Natural killer cell (primary cell): Measurements from ENCODE around the gene RNGTT. TPM values are rescaled to one million over a fixed set of nuclear protein-coding genes. Genes with fewer than 3 reads are reported as not detected.
"Not testable (repeated sequence)": the region's sequence is repeated elsewhere in the genome, so short reads cannot be mapped to it uniquely, and the experiment has no call there.

Experiments
- ATAC-seq, 3 donors: fragments of 150-1000 bp in 2 of 3; fragments of 200-7000 bp in 1 of 3; cut with Tn5 transposase; 1 replicate in 1 of 3; 2 replicates in 2 of 3; pipeline ENCODE4 v1.10.0; 2021; ENCODE audit warnings: mild to moderate bottlenecking in 2 of 3, moderate library complexity in 2 of 3
- DNase-seq, 2 donors: peaks; one replicate each; pipeline versions ENCODE4 v3.0.0 to v3.0.0-alpha.2; 2013 to 2021; ENCODE audit warnings: mixed read lengths in 1 of 2
- H3K27ac ChIP-seq: one replicate; pipeline ENCODE4 v1.5.1; 2013; ENCODE audit warnings: mild to moderate bottlenecking, low read length
- H3K27me3 ChIP-seq: one replicate; pipeline ENCODE4 v1.6.1; 2013; ENCODE audit warnings: low read length; ENCODE audit not compliant: control insufficient read depth, insufficient read depth
- H3K36me3 ChIP-seq: one replicate; pipeline ENCODE4 v1.6.1; 2013; ENCODE audit warnings: low read length; ENCODE audit not compliant: control insufficient read depth, insufficient read depth
- H3K4me1 ChIP-seq: one replicate; pipeline ENCODE4 v1.6.1; 2013; ENCODE audit warnings: low read length; ENCODE audit not compliant: control insufficient read depth, insufficient read depth
- H3K4me3 ChIP-seq: one replicate; pipeline ENCODE4 v1.5.1; 2013; ENCODE audit warnings: low read length
- H3K9me3 ChIP-seq: one replicate; pipeline ENCODE4 v1.6.1; 2013; ENCODE audit warnings: low read length; ENCODE audit not compliant: control insufficient read depth, insufficient read depth
- H3K27ac Mint-ChIP-seq, 2 donors: one replicate each; pipeline ENCODE4 v1.8.0; 2022; ENCODE audit warnings: mild to moderate bottlenecking in 2 of 2, mixed read lengths in 2 of 2, moderate library complexity in 1 of 2
- H3K27me3 Mint-ChIP-seq, 2 donors: one replicate each; pipeline ENCODE4 v1.8.0; 2022; ENCODE audit warnings: low read depth in 2 of 2, mixed read lengths in 2 of 2
- H3K36me3 Mint-ChIP-seq: one replicate; pipeline ENCODE4 v1.8.0; 2022; ENCODE audit warnings: mixed read lengths
- H3K4me1 Mint-ChIP-seq, 2 donors: one replicate each; pipeline ENCODE4 v1.8.0; 2022; ENCODE audit warnings: mixed read lengths in 2 of 2
- H3K4me3 Mint-ChIP-seq: one replicate; pipeline ENCODE4 v1.8.0; 2022; ENCODE audit warnings: mild to moderate bottlenecking, moderate library complexity, mixed read lengths
- H3K9me3 Mint-ChIP-seq, 2 donors: one replicate each; pipeline ENCODE4 v1.8.0; 2022; ENCODE audit warnings: mixed read lengths in 2 of 2
- CTCF ChIP-seq: fragments of 200-600 bp; IDR thresholded peaks from one replicate; pipeline ENCODE4 v1.8.0; 2022; ENCODE audit warnings: antibody characterized with exemption
- WGBS: methylation state at CpG from one replicate; pipeline ENCODE4 v1.1.7; 2013; ENCODE audit warnings: missing lambda C conversion rate; ENCODE audit not compliant: insufficient coverage; 5-methylcytosine and 5-hydroxymethylcytosine counted together
- intact Hi-C: fragments of 100-400 bp; cut with micrococcal nuclease; formaldehyde crosslinking; loops from one replicate; pipeline ENCODE4 v1.14.2; 2022
- total RNA-seq, 4 donors: library from RNA; stranded (reverse); fragments of 120-200 nt in 1 of 4; gene quantifications; one replicate each; pipeline versions ENCODE4 v1.2.3 to v1.2.4, GENCODE V29; 2013 to 2022

RNGTT gene
- total RNA-seq, 3 donors from 2014 or later (not counting 1 experiment from before 2014, with no cell fraction given), result 23.1 to 27.2 (median 23.1) TPM

DNA sequence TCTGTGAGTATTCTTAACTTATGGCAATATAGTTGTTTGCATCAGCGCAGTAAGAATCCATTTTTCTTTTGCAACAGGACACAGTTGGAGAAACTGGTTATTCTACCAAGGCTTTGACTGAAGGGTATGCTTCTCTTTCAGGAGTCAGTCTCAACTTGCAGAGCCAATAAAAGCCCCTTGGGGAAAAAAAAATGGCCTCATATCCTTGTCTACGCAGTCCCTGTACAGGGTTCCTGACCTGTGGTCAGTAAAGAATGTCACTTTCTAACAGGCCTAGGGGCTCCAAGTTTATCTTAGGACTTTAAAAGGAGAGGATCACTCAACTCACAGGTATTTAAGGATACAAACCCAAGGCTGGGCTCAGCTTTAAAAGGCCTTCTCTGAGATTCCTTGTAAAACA is 6.9 kb upstream of the RNGTT start:
- H3K9me3 Mint-ChIP-seq, result peaks cover 3 to 4% of the 10 kb centered on the region in 2 donors
- peaks cover 12% of the 10 kb centered on the region for H3K9me3 ChIP-seq
- ATAC-seq (no peak), DNase-seq (no peak)
- TF ChIP-seq CTCF, result no peak
- H3K36me3 Mint-ChIP-seq, result peaks cover 15% of the 10 kb centered on the region
- no peaks in the 10 kb centered on the region for H3K27me3 ChIP-seq
- no peaks in the 10 kb centered on the region for H3K4me1 Mint-ChIP-seq
- H3K27ac Mint-ChIP-seq, result no peak overlapping the region
- H3K4me3 Mint-ChIP-seq, result no peak overlapping the region
- H3K4me1 ChIP-seq, result no peaks in the 10 kb centered on the region
- intact Hi-C loops, result no loop called here
- H3K27me3 Mint-ChIP-seq, result peaks cover 0 to 5% of the 10 kb centered on the region in 2 donors
- WGBS, result 97% methylated on average over 2 of the region's 2 CpGs
- H3K27ac ChIP-seq, result no peak overlapping the region
- no peaks in the 10 kb centered on the region for H3K36me3 ChIP-seq
- H3K4me3 ChIP-seq, result no peak overlapping the region

DNA sequence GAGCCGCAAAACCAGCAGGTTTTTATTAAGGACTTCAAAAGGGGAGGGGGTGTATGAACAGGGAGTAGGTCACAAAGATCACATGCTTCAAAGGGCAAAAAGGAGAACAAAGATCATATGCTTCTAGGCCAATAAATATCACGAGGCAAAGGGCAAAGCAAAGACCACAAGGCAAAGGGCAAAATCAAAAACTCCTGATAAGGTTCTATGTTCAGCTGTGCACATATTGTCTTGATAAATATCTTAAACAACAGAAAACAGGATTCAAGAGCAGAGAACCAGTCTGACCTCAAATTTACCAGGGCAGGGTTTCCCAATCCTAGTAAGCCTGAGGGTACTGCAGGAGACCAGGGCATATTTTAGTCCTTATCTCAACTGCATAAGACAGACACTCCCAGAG is 5.8 kb upstream of the RNGTT start:
- H3K27ac ChIP-seq, H3K4me1 ChIP-seq, H3K27ac Mint-ChIP-seq, H3K36me3 ChIP-seq, H3K9me3 Mint-ChIP-seq, intact Hi-C loops, H3K4me1 Mint-ChIP-seq, H3K27me3 ChIP-seq, H3K4me3 Mint-ChIP-seq, H3K4me3 ChIP-seq, ATAC-seq, DNase-seq, H3K27me3 Mint-ChIP-seq: not testable (repeated sequence)
- H3K9me3 ChIP-seq, result peaks cover 12% of the 10 kb centered on the region
- H3K36me3 Mint-ChIP-seq, result peaks cover 15% of the 10 kb centered on the region
- 77% methylated on average over 2 of the region's 2 CpGs for WGBS

- intact Hi-C loops, result no loop called here
- Mint-ChIP-seq H3K4me3 (no peak overlapping the region), H3K27ac (no peak overlapping the region), H3K4me1 (peaks cover 21% of the 10 kb centered on the region in 2 donors), H3K27me3 (no peaks in the 10 kb centered on the region), H3K9me3 (peaks cover 3 to 4% of the 10 kb centered on the region in 2 donors), H3K36me3 (peaks cover 15% of the 10 kb centered on the region)
- Histone ChIP-seq H3K27me3 (no peaks in the 10 kb centered on the region), H3K4me3 (no peak overlapping the region), H3K36me3 (no peaks in the 10 kb centered on the region), H3K4me1 (peaks cover 8% of the 10 kb centered on the region), H3K9me3 (peaks cover 12% of the 10 kb centered on the region), H3K27ac (no peak overlapping the region)
- ATAC-seq, result no peak
- no peak for TF ChIP-seq CTCF
- no peak for DNase-seq
Measured at GRCh38 chr6:88967891-88968290, 4.5 kb upstream of the RNGTT start.

- H3K4me1 Mint-ChIP-seq, result peaks cover 25 to 33% of the 10 kb centered on the region in 2 donors
- peaks cover 17% of the 10 kb centered on the region for H3K4me1 ChIP-seq
- intact Hi-C loops, result no loop called here
- peaks cover 15% of the 10 kb centered on the region for H3K36me3 Mint-ChIP-seq
- no peaks in the 10 kb centered on the region for H3K27me3 ChIP-seq
- no peak for DNase-seq
- TF ChIP-seq CTCF, result no peak
- no peak overlapping the region for H3K4me3 Mint-ChIP-seq
- no peak for ATAC-seq
- WGBS, result 97% methylated on average over 2 of the region's 2 CpGs
- no peak overlapping the region for H3K4me3 ChIP-seq
- H3K9me3 Mint-ChIP-seq, result peaks cover 3 to 4% of the 10 kb centered on the region in 2 donors
- no peak overlapping the region for H3K27ac Mint-ChIP-seq
- no peak overlapping the region for H3K27ac ChIP-seq
- peaks cover 12% of the 10 kb centered on the region for H3K9me3 ChIP-seq
- H3K36me3 ChIP-seq, result no peaks in the 10 kb centered on the region
- no peaks in the 10 kb centered on the region for H3K27me3 Mint-ChIP-seq
Measured at GRCh38 chr6:88965691-88966090, 2.3 kb upstream of the RNGTT start.
